OCI-LY3 (cell line): ENCODE results near the gene ADAM33.

Source experiments
- EZH2phosphoT487 ChIP-seq: fragments of 200-600 bp; shearing (Covaris generic); IDR thresholded peaks from 2 replicates; pipeline ENCODE4 v1.6.1; 2018; ENCODE audit warnings: antibody characterized with exemption, mixed run types, low read depth
- TF ChIP-seq, protein P1 (sequence below): fragments of 200-600, 300-600 bp; sonication (generic); IDR thresholded peaks from 2 replicates; pipeline ENCODE4 v1.5.1; 2014; ENCODE audit warnings: antibody characterized with exemption, low read length, low read depth

DNA sequence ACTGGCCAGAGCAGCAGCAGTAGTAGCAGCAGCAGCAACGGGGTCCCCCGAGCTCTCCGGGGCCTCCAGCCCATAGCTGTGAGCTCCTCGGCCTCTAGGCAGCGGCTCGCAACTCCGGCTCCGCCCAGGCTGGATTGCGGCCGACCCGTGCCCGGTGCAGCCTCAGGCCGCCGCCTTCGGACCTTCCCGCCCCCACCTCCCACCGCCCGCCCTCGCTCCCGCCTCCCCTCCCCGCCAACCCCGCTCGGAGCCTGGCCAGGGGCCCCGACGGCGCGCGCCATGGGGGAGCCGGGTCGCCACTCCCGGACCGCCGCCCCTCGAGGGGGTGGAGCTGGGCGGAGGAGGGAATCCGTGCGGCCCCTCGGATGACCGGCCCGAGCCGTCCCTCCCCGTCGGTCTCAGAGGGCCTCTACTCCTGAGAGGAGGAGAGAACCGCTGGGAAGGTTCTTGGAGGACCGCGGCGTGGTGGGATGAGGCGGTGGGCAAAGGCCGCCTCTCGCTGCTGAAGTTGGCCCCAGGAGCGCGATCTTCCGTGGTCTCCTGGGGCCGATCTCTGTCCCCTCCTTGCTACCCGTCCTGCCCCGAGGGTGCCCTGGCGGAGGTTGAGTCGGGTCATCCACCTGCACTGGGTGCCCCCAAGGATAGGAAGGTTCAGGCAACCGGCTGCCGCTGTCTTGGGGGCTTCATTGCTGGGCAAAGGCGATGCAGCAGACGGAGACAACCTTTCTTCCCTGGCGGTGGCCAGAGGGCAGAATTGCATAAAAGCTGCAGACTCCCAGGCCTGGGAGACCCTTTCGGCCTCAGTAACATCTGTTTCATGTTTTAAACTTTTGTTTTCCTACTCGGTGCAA lies at the start of gene ADAM33:
- TF ChIP-seq, protein P1, sequence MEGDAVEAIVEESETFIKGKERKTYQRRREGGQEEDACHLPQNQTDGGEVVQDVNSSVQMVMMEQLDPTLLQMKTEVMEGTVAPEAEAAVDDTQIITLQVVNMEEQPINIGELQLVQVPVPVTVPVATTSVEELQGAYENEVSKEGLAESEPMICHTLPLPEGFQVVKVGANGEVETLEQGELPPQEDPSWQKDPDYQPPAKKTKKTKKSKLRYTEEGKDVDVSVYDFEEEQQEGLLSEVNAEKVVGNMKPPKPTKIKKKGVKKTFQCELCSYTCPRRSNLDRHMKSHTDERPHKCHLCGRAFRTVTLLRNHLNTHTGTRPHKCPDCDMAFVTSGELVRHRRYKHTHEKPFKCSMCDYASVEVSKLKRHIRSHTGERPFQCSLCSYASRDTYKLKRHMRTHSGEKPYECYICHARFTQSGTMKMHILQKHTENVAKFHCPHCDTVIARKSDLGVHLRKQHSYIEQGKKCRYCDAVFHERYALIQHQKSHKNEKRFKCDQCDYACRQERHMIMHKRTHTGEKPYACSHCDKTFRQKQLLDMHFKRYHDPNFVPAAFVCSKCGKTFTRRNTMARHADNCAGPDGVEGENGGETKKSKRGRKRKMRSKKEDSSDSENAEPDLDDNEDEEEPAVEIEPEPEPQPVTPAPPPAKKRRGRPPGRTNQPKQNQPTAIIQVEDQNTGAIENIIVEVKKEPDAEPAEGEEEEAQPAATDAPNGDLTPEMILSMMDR, result no peak
- no peak for TF ChIP-seq EZH2phosphoT487
